ENCODE measurements around the gene AMFR. TPM values are rescaled to one million over a fixed set of nuclear protein-coding genes. Genes with fewer than 3 reads are reported as not detected.
"Not testable (repeated sequence)": the region's sequence is repeated elsewhere in the genome, so short reads cannot be mapped to it uniquely, and the experiment has no call there.

Gene AMFR
- polyA plus RNA-seq, 10 donors = 46.4 to 64.7 (median 53.6) TPM

GRCh38 chr16:56399047-56399446 lies 26.3 kb downstream of the AMFR start:
- no peak for DNase-seq

- DNase-seq = not testable (repeated sequence)
Observed at GRCh38 chr16:56396724-56397123, 28.6 kb downstream of the AMFR start.

- peak in 1 of 3 donors; percentile 97 for DNase-seq
Observed at GRCh38 chr16:56389554-56389953, 35.8 kb downstream of the AMFR start.

- DNase-seq = no peak
Observed at GRCh38 chr16:56388209-56388608, 37.1 kb downstream of the AMFR start.

GRCh38 chr16:56387396-56387795 lies 37.9 kb downstream of the AMFR start:
- DNase-seq = peak in 1 of 3 donors; percentile 32

DNA sequence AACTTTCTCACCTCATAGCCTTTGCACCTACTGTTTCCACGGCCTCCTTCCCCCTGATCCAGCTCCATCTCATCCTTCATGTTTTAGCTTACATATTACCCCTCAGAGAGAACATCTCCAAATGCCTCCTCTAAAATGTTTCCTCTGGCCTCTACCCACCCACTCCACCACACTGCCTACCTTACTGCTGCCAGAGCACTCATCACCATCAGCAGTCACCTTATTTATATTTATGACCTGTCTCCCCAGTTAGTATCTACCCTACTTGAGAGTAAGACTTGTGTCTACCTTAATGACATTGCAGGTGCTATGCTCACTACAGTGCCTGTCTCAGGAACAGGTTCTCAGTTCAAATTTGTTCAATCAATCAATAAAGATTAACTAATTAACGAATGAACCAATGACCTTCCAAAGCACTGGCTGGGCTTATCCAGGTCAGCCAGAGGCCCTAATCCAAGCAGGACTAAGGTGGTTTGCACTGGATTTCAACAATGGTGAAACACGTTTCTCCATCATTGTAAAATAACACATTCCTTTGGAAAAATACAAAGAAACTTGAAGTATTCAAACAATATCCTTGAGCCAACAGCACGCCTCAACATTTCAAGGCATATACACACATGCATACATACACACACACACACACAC lies 41.1 kb downstream of the AMFR start:
- no peak for DNase-seq

DNA sequence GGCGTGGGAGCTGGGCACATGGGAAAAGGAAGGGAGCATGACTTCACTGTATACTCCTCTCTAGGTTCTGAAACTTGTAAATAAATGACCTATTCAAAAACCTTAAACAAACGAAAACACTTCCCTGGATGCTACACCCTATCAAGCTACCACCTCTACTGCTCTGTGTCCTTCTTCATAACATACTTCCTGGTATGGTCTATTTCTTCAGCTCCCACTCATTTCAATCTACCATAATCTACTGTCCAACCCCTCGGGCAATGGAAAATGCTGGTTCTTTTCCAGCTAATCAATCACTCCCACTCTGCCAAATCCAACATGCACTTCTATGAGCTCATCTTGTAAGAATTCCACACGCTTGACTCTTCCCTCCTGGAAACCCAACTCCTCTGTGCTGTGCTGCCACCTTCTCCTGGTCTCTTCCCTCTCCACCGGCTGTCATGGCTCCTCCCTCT lies 42.4 kb downstream of the AMFR start:
- peak in 1 of 3 donors; percentile 14 for DNase-seq

DNA sequence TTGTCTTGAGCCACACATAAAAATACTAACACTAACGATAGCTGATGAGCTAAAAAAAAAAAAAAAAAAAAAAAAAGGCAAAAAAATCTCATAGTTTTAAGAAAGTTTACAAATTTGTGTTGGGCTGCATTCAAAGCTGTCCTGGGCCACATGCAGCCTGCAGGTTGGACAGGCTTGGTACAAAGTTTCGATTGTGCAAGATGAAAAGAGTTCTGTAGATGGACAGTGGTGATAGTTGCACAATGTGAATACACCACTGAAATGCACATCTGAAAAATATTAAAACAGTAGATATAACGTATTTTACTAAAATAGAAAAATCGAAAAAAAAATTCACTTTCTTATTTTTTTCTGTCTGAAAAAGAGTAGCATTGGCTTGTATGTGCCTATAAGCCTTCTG lies 42.9 kb downstream of the AMFR start:
- no peak for DNase-seq

DNA sequence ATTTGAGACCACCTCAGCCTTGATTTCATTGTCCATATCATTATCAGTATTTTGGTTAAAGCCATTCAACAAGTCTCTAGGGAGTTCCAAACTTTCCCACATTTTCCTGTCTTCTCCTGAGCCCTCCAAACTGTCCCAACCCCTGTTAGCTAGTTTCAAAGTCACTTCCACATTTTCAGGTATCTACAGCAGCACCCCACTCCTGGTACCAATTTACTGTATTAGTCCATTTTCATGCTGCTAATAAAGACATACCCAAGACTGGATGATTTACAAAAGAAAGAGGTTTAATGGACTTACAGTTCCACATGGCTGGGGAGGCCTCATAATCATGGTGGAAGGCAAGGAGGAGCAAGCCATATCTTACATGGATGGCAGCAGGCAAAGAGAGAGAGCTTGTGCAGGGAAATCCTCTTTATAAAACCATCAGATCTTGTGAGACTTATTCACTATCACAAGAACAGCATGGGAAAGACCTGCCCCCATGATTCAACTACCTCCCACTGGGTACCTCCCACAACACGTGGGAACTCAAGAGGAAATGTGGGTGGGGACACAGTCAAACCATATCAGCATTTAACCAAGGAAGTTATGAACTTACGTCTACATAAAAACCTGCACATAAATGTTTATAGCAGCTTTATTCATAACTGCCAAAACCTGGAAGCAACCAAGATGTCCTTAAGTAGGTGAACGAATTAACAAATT lies 44.4 kb downstream of the AMFR start:
- not testable (repeated sequence) for DNase-seq

GRCh38 chr16:56379044-56379443 lies 46.3 kb downstream of the AMFR start:
- DNase-seq = not testable (repeated sequence)

DNA sequence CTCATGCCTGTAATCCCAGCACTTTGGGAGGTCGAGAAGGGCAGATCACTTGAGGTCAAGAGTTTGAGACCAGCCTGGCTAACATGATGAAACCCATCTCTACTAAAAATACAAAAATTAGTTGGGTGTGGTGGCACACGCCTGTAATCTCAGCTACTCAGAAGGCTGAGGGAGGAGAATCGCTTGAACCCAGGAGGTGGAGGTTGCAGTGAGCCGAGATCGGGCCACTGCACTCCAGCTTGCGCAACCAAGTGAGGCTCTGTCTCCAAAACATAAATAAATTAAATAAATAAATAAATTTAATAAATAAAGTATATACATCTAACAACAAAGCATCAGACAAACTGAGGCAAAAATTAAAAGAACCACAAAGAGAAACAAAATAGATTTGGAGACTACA lies 49.6 kb downstream of the AMFR start:
- not testable (repeated sequence) for DNase-seq

DNA sequence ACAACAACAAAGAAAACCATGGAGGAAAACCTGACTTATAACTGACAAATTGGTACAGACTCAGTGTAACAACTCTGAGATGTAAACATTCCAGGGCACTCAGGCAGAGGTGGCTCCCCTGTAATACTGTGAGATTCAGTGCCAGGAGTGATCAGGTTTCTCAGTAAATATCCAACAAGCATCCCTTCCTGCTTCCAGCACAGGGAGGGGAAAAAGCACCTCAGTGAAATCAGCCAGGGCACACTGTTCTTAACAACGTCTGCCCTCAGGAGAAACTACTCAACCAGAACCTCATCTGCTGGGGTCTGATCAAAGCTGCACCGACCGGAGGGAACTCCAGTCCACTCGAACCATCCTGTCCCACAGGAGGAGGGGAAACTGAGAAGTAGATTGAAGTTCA lies 52.3 kb downstream of the AMFR start:
- DNase-seq = no peak

DNA sequence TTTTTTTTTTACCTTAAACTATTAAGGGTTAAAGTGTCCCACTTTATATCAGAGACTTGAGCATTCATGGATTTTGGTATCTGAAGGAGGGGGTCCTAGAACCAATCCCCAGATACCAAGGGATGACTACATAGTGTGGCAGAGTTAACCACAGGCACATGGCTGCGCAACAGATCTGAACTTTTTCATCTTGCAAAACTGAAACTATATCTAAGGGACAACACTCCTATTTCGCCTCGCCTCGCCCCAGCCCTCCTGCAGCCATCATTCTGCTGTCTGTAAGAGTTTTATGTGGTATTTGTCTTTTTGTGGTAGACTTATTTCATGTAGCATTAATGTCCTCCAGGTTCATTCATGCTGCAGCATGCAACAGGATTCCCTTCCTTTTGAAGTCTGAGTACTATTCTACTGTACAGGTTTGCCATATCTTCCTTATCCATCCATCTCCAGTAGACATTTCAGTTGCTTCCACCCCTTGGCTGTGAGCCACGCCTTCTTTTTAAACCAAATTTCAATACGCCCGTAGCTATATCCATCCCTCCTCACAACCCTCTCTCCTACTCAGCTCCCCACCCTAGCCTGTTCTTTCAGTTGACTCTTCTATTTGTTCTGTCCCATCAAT lies 53.2 kb downstream of the AMFR start:
- no peak for DNase-seq

- DNase-seq = no peak
Observed at GRCh38 chr16:56371660-56371937, 53.7 kb downstream of the AMFR start.

DNA sequence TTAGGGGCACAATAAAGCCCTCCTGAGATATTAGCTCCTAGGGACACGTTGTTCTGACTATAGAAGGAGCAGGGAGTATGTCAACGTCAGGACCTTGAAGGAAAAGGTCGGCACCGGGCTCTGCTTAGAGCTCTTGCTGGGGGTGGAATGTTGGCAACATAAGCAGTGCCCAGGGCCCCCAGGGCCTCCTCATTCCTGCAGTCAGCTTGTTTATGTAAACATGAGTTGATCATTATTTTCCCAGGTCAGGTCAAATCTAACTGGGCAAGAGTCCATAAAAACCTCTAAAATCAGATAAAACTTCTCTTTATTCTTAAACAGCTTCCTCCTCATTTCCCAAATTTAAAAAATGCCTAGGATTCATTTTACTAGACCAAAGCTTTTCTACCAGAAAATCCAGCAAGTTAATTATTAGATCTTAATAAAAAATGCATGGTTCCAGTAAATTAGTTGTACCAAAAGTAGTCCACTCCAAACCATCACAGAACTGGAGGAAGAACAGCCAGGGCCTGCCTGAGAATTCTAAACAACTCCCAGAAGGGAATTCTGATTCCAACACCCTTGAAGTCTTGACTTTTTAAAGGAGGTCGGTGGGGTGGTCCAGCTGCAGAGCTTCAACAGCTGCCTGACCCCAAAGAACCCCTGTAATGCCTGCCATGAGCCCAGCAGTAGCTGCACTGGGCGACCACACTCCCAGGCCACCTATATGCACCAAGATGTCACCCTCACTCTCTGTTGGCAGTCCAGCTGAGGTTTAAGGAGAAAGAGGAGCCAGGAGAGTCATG lies 54.3 kb downstream of the AMFR start:
- no peak for DNase-seq

DNA sequence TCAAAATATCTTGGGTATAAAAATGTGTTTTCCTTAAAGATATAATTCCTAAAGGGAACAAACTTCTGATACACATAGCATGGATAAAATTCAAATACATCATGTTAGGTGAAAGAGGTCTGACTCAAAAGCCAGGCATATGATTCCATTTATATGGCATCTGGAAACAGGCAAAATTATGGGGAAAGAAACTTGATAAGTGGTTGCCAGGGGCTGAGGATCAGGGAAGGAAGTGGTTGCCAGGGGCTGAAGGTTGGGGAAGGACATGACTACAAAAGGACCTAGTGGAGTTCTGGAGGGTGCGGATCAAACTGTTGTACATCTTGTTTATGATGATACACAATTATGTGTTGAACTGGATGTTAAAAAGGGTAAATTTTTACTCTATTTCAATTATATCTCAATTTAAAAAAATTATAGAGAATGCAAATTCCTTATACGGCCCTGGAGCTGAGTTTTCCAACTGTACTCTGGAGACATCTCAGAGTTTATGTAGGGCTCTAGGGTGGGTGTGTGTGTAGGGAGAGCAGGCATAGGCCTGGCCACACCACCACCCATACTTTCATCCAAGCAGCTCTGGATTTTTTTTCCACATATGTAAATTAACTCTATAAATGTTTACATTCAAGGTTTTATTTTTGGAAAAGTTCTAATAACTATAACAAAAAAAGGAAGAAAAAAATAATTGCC lies 55.0 kb downstream of the AMFR start:
- no peak for DNase-seq

- no peak for DNase-seq
Observed at GRCh38 chr16:56369202-56369601, 56.1 kb downstream of the AMFR start.

- DNase-seq = no peak
Observed at GRCh38 chr16:56368545-56368944, 56.8 kb downstream of the AMFR start.

GRCh38 chr16:56367764-56368163 lies 57.6 kb downstream of the AMFR start:
- no peak for DNase-seq

DNA sequence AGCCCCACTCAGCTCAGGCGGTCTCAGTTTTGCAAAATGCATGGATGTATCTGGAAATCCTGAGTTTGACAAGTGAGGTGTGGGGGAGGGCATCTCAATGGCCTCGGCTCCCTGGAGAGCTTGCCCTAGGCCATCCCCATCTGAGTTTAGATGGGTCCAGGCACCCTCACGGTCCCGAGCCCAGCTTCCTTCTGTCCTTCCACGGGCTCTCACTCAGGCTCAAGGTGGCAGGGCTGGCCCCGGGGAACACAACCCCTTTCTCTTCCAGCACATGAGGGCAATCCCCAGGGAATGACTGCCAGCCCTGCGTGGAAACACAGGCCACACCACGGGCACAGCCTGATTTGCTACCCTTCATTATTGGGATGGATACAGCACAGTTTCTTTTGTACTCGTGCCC lies 58.4 kb downstream of the AMFR start:
- no peak for DNase-seq

DNA sequence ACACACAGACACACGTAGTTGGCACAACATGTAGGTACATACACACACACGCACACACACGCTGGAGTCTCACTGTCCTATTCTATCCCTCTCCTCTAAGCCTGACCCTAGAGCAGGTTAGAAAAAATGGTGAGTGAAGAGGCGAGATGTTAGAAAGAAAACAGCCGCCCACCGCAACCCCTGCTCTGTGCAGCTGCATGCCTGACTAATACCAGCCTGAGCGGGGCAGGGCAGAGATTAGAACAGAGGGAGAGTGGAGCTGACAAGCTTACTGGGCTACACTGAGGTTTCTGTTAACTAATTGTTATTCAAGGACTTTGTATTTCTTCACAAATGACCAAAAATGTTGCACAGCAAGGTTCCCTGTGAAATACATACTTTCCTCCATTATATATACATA lies 59.8 kb downstream of the AMFR start:
- no peak for DNase-seq

DNA sequence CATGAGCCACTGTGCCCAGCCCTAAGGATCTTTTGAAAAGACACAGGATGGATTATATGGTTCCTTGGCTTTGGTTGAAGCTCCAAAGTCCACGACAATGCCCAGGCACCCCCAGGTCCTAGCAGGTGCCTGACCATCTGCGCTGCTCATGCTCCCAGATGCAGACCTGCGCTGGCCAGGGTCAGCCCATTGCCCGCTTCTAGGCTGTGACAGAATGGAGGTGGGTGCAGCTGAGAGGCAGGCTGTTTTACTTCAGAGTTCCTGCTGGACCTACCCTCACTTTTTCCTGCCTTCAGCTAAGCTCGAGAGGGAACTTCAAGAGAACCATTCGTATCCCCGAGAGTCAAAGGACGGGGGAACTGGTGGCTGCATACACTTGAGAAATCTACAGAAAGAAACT lies 60.5 kb downstream of the AMFR start:
- DNase-seq = no peak
